RWPE1 (cell line): Measurements from ENCODE around the gene SMARCB1.
"Not testable (repeated sequence)": the region's sequence is repeated elsewhere in the genome, so short reads cannot be mapped to it uniquely, and the experiment has no call there.

Experiments
- CTCF ChIA-PET: fragments of 350-600 bp; sonication (Branson Sonifier 250); formaldehyde crosslinking; extraction: SDS; loops from one replicate; lab custom pipeline; 2021; lab: Yijun Ruan, JAX
- POLR2A ChIA-PET: fragments of 400-600 bp; formaldehyde crosslinking; extraction: SDS; loops from one replicate; lab custom pipeline; 2020; ENCODE audit warnings: antibody characterized with exemption; ENCODE audit not compliant: low non-redundant PET; lab: Yijun Ruan, JAX
- DNase-seq: peaks from one replicate; pipeline ENCODE4 v3.0.0; 2012; ENCODE audit warnings: low spot score
- H3K27ac ChIP-seq: fragments of 450-650 bp; 2 replicates; pipeline ENCODE4 v1.5.1; 2017
- CTCF ChIP-seq: fragments of 450-650 bp; conservative IDR thresholded peaks from 2 replicates; pipeline ENCODE4 v1.5.1; 2017; ENCODE audit warnings: low read depth, mild to moderate bottlenecking

SMARCB1 gene

DNA sequence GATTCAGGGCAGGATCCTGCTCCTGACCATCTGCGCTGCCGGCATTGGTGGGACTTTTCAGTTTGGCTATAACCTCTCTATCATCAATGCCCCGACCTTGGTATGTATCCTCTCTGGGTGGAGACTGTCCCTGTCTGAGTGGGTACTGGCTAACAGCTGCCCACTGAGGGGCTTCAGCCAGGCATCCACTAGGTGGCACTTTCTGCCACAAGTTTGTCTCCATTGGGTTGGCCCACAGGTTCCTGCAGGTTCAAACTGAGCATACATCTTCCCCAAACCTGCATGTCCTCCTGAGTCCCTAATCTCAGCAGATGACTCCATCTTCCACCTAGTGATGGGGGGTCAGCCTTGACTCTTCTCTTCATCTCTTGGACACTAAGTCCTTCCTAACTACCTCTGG lies 75.3 kb downstream of the SMARCB1 start:
- CTCF ChIA-PET, result interaction anchor here (1.2 kb wide), 1 partner anchor 31 kb away, joined by 3 read pairs; no protein-coding TSS in a partner anchor
- no peak overlapping the region for H3K27ac ChIP-seq
- TF ChIP-seq CTCF, result peak; percentile 45
- no peak for DNase-seq
- POLR2A ChIA-PET, result no interaction called here

- DNase-seq, H3K27ac ChIP-seq, POLR2A ChIA-PET: not testable (repeated sequence)
- CTCF ChIA-PET, result interaction anchor here (0.6 to 0.7 kb wide), 2 partner anchors 30 to 32 kb away, joined by 3 to 6 read pairs; partner anchors contain the start of gene MIF
Observed at GRCh38 chr22:23864499-23865154, 77.9 kb downstream of the SMARCB1 start.

DNA sequence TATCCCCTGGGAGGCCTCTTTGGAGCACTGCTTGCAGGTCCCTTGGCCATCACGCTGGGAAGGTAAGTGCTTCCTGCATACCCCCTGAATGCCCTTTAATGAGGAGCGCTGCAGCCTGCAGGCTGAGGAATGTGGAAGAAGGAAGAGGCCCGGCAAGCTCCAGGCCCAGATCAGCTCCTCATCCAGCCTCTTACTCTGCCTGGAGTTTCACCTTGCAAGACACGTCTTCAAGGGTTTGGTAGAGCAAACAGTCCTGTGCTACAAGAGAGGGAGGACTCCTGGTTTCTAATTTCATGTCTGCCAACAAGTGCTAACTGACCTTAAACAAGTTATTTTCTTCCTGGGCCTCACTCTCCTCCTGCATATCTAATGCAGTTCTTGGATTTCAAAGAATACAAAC lies 81.8 kb downstream of the SMARCB1 start:
- ChIA-PET CTCF (no interaction called here), POLR2A (no interaction called here)
- DNase-seq, result no peak
- H3K27ac ChIP-seq, result no peak overlapping the region
- TF ChIP-seq CTCF, result no peak

GRCh38 chr22:23874871-23875270 lies 88.1 kb downstream of the SMARCB1 start:
- no peak for DNase-seq
- CTCF ChIA-PET, result no interaction called here
- POLR2A ChIA-PET, result no interaction called here
- no peak for TF ChIP-seq CTCF
- H3K27ac ChIP-seq, result no peak overlapping the region

DNA sequence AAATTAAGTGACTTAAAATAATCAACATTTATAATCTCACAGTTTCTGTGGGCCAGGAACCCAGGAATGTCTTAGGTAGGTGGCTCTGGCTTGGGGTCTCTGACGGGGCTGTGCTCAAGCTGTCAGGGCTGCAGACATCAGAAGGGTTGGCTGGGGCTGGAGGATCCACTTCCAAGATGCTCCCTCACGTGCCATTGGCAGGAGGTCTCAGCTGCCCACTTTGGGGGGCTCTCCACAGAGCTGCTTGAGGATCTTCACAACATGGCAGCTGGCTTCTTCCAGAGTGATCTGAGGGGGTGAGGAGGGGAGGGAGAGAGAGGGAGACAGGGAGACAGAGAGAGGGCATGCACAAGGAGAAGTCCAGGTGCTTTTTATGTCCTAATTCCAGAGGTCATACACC lies 89.0 kb downstream of the SMARCB1 start:
- H3K27ac ChIP-seq, result no peak overlapping the region
- CTCF ChIA-PET, result no interaction called here
- TF ChIP-seq CTCF, result no peak
- DNase-seq, result no peak
- POLR2A ChIA-PET, result no interaction called here

DNA sequence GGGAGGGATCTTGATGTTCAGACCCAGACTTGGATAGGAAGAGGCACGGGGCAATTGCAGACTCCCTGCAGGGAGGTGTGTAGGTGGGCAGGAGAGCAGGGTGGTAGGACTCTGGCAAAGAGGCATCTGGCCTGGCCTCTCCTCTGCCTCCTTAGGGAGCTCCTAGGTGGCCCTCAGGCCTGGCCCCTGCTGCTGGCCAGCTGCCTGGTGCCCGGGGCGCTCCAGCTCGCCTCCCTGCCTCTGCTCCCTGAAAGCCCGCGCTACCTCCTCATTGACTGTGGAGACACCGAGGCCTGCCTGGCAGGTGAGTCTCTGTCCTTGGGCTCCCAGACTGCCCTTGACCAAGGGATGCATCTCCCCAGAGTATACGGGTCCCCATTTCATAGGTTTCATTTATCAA lies 90.8 kb downstream of the SMARCB1 start:
- CTCF ChIA-PET, result no interaction called here
- POLR2A ChIA-PET, result interaction anchor here (0.6 kb wide), 1 partner anchor 323 kb away, joined by 7 read pairs; no protein-coding TSS in a partner anchor
- H3K27ac ChIP-seq, result no peak overlapping the region
- no peak for TF ChIP-seq CTCF
- DNase-seq, result no peak

DNA sequence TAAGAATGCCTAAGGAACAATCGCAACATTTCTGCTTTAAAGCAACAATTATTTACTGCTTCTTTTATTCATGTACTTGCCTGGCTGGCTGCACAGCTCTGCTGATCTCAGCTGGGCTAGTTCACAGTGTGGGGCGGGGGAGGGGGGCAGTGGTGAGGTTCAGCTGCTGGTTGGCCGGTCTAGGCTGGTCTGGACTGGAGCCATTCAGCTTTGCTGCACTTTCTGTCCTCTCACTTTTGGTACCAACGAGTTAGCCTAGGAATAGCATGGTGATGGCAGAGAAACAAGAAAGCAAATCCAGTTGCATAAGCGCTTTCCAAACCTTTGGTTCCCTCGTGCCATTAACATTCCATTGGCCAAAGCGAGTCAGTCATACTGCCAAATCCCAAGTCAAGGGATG lies 91.5 kb downstream of the SMARCB1 start:
- no peak for TF ChIP-seq CTCF
- POLR2A ChIA-PET, result interaction anchor here (0.6 kb wide), 1 partner anchor 323 kb away, joined by 7 read pairs; no protein-coding TSS in a partner anchor
- H3K27ac ChIP-seq, result no peak overlapping the region
- CTCF ChIA-PET, result no interaction called here
- DNase-seq, result no peak
